ENCODE measurements around the gene CDCP1. TPM values are rescaled to one million over a fixed set of nuclear protein-coding genes. Genes with fewer than 3 reads are reported as not detected.

The CDCP1 gene
- total and polyA plus RNA-seq, 12 donors: 0.27 to 4.3 (median 1.6) TPM

DNA sequence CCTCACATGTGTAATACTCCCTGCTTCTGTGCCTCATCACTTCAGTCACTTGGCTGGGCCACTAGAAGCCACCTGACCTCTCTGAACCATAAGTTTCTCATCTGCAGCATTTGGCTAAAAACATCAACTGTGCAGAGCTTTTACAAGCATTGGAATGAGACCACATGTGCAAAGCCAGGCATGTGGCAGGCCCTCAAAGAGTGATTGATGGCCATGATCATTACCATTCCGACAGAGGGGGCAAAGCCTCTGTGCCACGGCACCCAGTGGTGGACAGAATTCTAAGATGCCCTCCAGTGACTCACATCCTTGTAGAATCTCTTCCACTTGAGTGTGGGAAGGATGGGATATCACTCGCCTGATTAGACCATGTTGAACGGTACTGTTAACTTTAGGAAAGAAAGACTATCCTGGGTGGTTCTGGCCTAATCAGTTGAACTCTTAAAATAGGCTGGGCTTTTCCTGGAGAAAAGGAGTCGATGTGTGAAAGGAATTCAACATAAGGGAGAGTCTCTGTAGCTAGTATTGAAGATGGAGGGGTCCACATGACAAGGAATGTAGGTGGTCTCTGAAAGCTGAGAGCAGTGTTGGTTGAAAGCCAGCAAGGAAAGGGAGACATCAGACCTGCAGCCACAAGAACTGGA is 13.5 kb downstream of the CDCP1 start:
- no peak for DNase-seq
- Histone ChIP-seq H3K27me3 (no peaks in the 10 kb centered on the region), H3K4me1 (replicated peaks in 1 of 2) (peaks cover under 1 to 14% of the 10 kb centered on the region in 2 donors), H3K9me3 (replicated peaks in 1 of 3) (no peaks in the 10 kb centered on the region), H3K4me3 (no peak overlapping the region), H3K27ac (no peak overlapping the region), H3K36me3 (replicated peaks in 1 of 2) (no peaks in the 10 kb centered on the region)
- 88 to 92% (median 92%) methylated on average over 5 of the region's 5 CpGs for WGBS, 4 donors
- TF ChIP-seq POLR2A (IDR thresholded peaks at IDR 0.05): no peak
- TF ChIP-seq, protein P1, sequence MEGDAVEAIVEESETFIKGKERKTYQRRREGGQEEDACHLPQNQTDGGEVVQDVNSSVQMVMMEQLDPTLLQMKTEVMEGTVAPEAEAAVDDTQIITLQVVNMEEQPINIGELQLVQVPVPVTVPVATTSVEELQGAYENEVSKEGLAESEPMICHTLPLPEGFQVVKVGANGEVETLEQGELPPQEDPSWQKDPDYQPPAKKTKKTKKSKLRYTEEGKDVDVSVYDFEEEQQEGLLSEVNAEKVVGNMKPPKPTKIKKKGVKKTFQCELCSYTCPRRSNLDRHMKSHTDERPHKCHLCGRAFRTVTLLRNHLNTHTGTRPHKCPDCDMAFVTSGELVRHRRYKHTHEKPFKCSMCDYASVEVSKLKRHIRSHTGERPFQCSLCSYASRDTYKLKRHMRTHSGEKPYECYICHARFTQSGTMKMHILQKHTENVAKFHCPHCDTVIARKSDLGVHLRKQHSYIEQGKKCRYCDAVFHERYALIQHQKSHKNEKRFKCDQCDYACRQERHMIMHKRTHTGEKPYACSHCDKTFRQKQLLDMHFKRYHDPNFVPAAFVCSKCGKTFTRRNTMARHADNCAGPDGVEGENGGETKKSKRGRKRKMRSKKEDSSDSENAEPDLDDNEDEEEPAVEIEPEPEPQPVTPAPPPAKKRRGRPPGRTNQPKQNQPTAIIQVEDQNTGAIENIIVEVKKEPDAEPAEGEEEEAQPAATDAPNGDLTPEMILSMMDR (IDR thresholded peaks at IDR 0.05): no peak
- intact Hi-C loops (cut with DNase I): no loop called here

GRCh38 chr3:45131201-45131600 is 15.0 kb downstream of the CDCP1 start:
- Histone ChIP-seq H3K27ac (no peak overlapping the region), H3K9me3 (replicated peaks in 1 of 3) (no peaks in the 10 kb centered on the region), H3K4me1 (replicated peaks in 1 of 2) (peaks cover 0 to 11% of the 10 kb centered on the region in 2 donors), H3K36me3 (replicated peaks in 1 of 2) (no peaks in the 10 kb centered on the region), H3K4me3 (no peak overlapping the region), H3K27me3 (no peaks in the 10 kb centered on the region)
- no peak for TF ChIP-seq POLR2A (IDR thresholded peaks at IDR 0.05)
- TF ChIP-seq, protein P1 (IDR thresholded peaks at IDR 0.05): no peak
- no peak for DNase-seq
- WGBS, 4 donors: 83 to 94% (median 88%) methylated on average over 2 of the region's 2 CpGs
- intact Hi-C loops (cut with DNase I): no loop called here

GRCh38 chr3:45130476-45130875 is 15.7 kb downstream of the CDCP1 start:
- H3K4me1 ChIP-seq (replicated peaks in 1 of 2): peaks cover 0 to 6% of the 10 kb centered on the region in 2 donors
- H3K27ac ChIP-seq: no peak overlapping the region
- no peaks in the 10 kb centered on the region for H3K9me3 ChIP-seq (replicated peaks in 1 of 3)
- H3K36me3 ChIP-seq (replicated peaks in 1 of 2): no peaks in the 10 kb centered on the region
- WGBS, 4 donors: 91 to 96% (median 93%) methylated on average over 3 of the region's 3 CpGs
- intact Hi-C loops (cut with DNase I): no loop called here
- H3K4me3 ChIP-seq: no peak overlapping the region
- no peaks in the 10 kb centered on the region for H3K27me3 ChIP-seq
- no peak for DNase-seq
- no peak for TF ChIP-seq POLR2A (IDR thresholded peaks at IDR 0.05)
- TF ChIP-seq, protein P1 (IDR thresholded peaks at IDR 0.05): no peak

GRCh38 chr3:45128950-45129349 is 17.2 kb downstream of the CDCP1 start:
- 62 to 67% (median 64%) methylated on average over 4 of the region's 4 CpGs for WGBS, 4 donors
- H3K27me3 ChIP-seq: no peaks in the 10 kb centered on the region
- H3K36me3 ChIP-seq (replicated peaks in 1 of 2): no peaks in the 10 kb centered on the region
- H3K27ac ChIP-seq: no peak overlapping the region
- intact Hi-C loops (cut with DNase I): no loop called here
- no peak overlapping the region for H3K4me3 ChIP-seq
- DNase-seq: no peak
- TF ChIP-seq POLR2A (IDR thresholded peaks at IDR 0.05): no peak
- TF ChIP-seq, protein P1 (IDR thresholded peaks at IDR 0.05): no peak
- no peaks in the 10 kb centered on the region for H3K4me1 ChIP-seq (replicated peaks in 1 of 2)
- H3K9me3 ChIP-seq (replicated peaks in 1 of 3): no peaks in the 10 kb centered on the region
